GM10266 (cell line): ENCODE results near the gene VAMP2.

ENCODE experiments used
- DNase-seq: peaks from one replicate; pipeline ENCODE4 v3.0.0; 2012; ENCODE audit errors: extremely low spot score
- TF ChIP-seq, protein P1 (sequence below): IDR thresholded peaks from 2 replicates; pipeline ENCODE4 v1.5.1; 2012; ENCODE audit warnings: mild to moderate bottlenecking, low read depth; ENCODE audit not compliant: control insufficient read depth, insufficient read depth; ENCODE audit errors: missing control alignments

The VAMP2 gene

GRCh38 chr17:8162233-8162996 lies at the start of gene VAMP2:
Gene VAMP2, minus strand, starts transcription at chr17:8162948. Its CDS starts 69 bp downstream, at chr17:8162879.
- TF ChIP-seq, protein P1, sequence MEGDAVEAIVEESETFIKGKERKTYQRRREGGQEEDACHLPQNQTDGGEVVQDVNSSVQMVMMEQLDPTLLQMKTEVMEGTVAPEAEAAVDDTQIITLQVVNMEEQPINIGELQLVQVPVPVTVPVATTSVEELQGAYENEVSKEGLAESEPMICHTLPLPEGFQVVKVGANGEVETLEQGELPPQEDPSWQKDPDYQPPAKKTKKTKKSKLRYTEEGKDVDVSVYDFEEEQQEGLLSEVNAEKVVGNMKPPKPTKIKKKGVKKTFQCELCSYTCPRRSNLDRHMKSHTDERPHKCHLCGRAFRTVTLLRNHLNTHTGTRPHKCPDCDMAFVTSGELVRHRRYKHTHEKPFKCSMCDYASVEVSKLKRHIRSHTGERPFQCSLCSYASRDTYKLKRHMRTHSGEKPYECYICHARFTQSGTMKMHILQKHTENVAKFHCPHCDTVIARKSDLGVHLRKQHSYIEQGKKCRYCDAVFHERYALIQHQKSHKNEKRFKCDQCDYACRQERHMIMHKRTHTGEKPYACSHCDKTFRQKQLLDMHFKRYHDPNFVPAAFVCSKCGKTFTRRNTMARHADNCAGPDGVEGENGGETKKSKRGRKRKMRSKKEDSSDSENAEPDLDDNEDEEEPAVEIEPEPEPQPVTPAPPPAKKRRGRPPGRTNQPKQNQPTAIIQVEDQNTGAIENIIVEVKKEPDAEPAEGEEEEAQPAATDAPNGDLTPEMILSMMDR = no peak
- DNase-seq = peak; percentile 88

- no peak for DNase-seq
- TF ChIP-seq, protein P1 = no peak
Measured at GRCh38 chr17:8210761-8211458, 48.2 kb upstream of the VAMP2 start.

DNA sequence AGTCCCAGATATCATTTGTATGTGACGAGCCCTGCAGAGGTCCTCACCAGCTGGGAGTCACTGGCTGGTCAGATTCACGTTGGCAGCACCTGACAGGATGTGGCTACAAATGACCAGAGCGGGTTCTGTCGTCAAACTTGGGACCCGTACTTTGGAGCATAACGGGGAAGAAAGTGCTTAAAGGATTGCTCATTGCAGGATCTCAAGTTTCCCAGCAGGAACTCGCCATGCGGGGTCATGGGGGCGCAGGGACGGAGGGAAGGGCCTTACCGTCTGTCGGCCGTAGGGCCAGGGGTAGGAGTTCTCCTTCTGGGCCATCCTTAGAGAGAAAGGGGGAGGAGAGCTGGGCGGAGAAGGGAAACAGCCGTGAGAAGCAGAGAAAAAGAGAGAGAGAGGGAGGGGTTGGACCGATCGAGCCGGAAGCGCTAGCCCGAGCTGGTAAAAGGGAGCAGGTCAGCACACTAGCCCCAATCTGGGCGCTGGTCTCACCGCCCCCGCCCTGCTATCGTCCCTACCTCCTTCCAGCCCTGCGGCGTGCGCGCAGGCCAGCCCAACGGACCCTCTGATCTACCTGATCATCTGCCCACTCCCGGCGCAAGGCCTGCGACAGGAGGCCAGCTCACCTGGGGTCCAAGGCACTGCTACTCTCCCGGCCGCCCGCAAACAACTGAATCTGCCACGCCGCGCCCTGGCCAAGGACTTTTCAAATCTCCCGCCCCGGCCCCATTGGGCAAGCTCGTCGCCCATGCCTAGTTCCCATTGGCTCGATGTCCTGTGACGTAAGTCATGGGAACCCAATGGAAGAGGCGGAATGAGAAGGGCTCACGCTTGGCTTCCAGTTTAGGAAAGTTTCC lies 47.4 kb upstream of the VAMP2 start, which contains the start of gene AURKB:
AURKB (minus strand) TSS at position 669 of the 854 bp plus-strand sequence; CDS start at position 318, 351 bp downstream.
- TF ChIP-seq, protein P1 = no peak
- peak; percentile 94 for DNase-seq

DNA sequence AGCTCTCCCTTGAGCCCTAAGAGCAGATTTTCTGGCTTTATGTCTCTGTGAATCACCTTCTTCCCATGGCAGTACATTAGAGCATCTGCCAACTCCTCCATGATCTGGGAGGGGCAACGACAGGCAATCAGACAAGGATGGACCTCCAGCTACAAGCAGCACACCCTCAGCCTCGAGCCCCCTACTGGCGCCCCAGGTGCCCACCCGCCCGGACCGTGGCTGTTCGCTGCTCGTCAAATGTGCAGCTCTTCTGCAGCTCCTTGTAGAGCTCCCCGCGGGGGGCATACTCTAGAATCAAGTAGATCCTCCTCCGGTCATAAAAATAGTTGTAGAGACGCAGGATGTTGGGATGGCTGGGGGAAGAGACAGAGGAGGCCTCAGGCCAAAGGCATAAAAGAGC lies 43.8 kb upstream of the VAMP2 start:
- DNase-seq = no peak
- TF ChIP-seq, protein P1 = no peak

- TF ChIP-seq, protein P1 = no peak
- DNase-seq = no peak
Measured at GRCh38 chr17:8204761-8205555, 42.2 kb upstream of the VAMP2 start.

DNA sequence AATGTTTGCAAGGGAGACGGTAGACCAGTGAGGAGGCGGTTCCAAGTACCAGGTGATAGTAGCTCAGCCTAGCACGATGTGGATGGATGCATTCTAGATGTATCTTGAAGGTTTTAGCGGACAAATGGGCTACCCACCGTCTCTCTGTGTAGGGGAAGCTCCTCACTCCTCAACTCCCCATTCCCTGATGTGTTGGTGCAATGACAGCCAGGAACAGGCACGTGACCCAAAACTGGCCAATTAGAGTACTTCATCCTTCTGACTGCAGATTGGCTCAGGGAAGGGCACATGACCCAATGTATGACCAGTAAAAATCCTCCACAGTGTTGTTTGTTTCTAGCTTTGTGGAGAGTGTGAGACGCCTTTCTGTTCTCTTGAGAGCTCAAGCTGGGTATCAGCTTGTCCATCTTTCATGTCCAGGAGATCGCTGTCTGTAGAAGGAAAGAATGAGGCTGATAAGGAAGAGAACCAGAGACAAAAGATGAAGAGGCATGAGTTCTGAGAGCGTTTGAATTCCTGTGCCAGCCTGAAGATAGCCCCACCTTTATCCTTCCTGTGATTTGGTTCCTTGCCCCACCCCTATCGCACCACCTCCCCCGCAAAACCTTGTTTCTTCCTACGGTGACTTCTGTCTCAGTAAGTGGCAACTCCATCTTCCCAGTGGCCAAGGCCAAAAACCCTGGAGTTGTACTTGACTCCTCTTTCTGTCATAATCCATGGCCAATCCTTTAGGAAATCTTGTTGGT lies 29.5 kb upstream of the VAMP2 start:
- DNase-seq = peak; percentile 72
- TF ChIP-seq, protein P1 = no peak
